Lower leg skin (tissue), 3 donors: ENCODE measurements around the gene SH3D19.

Source experiments
- POLR2A ChIP-seq, 2 donors: fragments of 450-650 bp; IDR thresholded peaks; one replicate each; pipeline ENCODE4 v1.6.1; 2016 to 2017; ENCODE audit warnings: antibody characterized with exemption in 2 of 2, mild to moderate bottlenecking in 1 of 2, moderate library complexity in 1 of 2
- TF ChIP-seq, protein P1 (sequence below), 3 donors: fragments of 450-650 bp; IDR thresholded peaks; one replicate each; pipeline ENCODE4 v1.5.1; 2016; ENCODE audit warnings: antibody characterized with exemption in 3 of 3, mild to moderate bottlenecking in 3 of 3, moderate library complexity in 2 of 3

DNA sequence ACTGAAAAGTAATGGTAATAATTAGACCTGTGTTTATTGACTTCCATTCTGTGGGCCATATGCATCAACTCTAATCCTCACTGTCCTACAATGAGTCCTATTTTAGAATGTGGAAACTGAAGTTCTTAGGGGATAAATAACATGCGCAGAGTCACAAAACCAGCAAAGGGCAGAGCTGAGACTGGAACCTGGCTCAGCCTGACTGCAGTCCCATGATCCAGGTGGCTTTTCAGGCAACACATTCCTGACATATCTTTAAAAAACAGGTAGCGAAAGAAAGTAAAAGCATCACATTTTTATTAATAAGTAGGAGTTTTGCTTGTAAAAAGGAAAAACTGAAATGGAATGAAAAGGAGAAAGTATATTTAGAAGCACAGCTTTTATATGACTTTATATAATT is 83.1 kb downstream of the SH3D19 start:
- TF ChIP-seq POLR2A (IDR thresholded peaks at IDR 0.05), result no peak
- TF ChIP-seq, protein P1, sequence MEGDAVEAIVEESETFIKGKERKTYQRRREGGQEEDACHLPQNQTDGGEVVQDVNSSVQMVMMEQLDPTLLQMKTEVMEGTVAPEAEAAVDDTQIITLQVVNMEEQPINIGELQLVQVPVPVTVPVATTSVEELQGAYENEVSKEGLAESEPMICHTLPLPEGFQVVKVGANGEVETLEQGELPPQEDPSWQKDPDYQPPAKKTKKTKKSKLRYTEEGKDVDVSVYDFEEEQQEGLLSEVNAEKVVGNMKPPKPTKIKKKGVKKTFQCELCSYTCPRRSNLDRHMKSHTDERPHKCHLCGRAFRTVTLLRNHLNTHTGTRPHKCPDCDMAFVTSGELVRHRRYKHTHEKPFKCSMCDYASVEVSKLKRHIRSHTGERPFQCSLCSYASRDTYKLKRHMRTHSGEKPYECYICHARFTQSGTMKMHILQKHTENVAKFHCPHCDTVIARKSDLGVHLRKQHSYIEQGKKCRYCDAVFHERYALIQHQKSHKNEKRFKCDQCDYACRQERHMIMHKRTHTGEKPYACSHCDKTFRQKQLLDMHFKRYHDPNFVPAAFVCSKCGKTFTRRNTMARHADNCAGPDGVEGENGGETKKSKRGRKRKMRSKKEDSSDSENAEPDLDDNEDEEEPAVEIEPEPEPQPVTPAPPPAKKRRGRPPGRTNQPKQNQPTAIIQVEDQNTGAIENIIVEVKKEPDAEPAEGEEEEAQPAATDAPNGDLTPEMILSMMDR (IDR thresholded peaks at IDR 0.05), result no peak
